Large intestine (tissue), 3 donors: Measurements from ENCODE around the gene LST1. TPM values are rescaled to one million over a fixed set of nuclear protein-coding genes. Genes with fewer than 3 reads are reported as not detected.

Experiments used
- DNase-seq, 2 donors: peaks; one replicate each; pipeline versions ENCODE4 v3.0.0 to v3.0.0-alpha.2; 2013
- H3K27ac ChIP-seq: one replicate; pipeline ENCODE4 v1.5.1; 2013; ENCODE audit warnings: low read length
- H3K27me3 ChIP-seq: 2 replicates; pipeline ENCODE4 v1.6.1; 2013; ENCODE audit warnings: low read length; ENCODE audit not compliant: control insufficient read depth, insufficient read depth
- H3K36me3 ChIP-seq: 2 replicates; pipeline ENCODE4 v1.6.1; 2013; ENCODE audit warnings: low read length; ENCODE audit not compliant: control insufficient read depth, insufficient read depth
- H3K4me1 ChIP-seq: one replicate; pipeline ENCODE4 v1.6.1; 2013; ENCODE audit warnings: low read length; ENCODE audit not compliant: control insufficient read depth, insufficient read depth
- H3K4me3 ChIP-seq: one replicate; pipeline ENCODE4 v1.5.1; 2013; ENCODE audit warnings: low read length
- H3K9me3 ChIP-seq: one replicate; pipeline ENCODE4 v1.6.1; 2013; ENCODE audit warnings: mild to moderate bottlenecking, low read depth, low read length, moderate library complexity; ENCODE audit not compliant: control insufficient read depth
- WGBS: methylation state at CpG from one replicate; pipeline ENCODE4 v1.1.5; 2013; ENCODE audit warnings: low lambda C conversion rate; ENCODE audit not compliant: insufficient coverage; 5-methylcytosine and 5-hydroxymethylcytosine counted together
- polyA plus RNA-seq: library from polyadenylated mRNA; unstranded; fragments of 120-200 nt; gene quantifications from one replicate; pipeline ENCODE4 v1.2.1, GENCODE V29; 2013

Gene LST1
- polyA plus RNA-seq, 1 donor: 19.8 TPM

DNA sequence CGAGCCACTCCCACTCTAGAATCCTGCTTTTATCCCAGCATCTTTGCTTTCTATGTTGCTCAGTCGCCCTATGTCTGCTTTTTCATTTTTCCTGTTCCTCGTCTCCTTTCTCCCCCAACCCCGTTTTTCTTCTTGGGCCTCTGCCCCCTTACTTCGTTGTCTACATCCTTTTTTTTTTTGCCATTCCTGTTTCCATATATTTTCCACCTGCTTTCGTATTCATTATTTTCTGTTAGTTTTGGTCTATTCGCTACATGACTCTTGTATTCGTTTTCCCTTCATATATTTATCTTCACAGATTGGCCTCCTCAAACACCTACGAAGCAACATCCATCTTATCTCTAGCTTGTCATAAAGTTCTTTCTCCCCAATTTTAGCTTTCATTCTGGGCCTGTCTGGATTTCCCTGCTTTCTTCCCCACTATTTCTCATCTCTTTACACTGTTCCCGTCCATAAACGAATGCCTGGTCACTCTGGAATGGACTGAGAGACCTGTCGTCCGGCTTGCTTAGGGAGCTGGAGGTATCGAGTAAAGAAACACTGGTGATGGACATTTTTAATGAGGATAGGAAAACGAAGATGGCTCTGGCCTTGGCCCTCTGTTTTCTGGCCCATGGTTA, 35.4 kb downstream of the LST1 start:
- Histone ChIP-seq H3K36me3 (peaks cover 39% of the 10 kb centered on the region), H3K27me3 (no peaks in the 10 kb centered on the region), H3K4me1 (peaks cover 16% of the 10 kb centered on the region), H3K27ac (peak overlapping the region; percentile 95), H3K9me3 (no peaks in the 10 kb centered on the region), H3K4me3 (peak overlapping the region; percentile 92)
- 4% methylated on average over 9 of the region's 15 CpGs for WGBS
- peak in 1 of 2 donors; percentile 28 for DNase-seq

DNA sequence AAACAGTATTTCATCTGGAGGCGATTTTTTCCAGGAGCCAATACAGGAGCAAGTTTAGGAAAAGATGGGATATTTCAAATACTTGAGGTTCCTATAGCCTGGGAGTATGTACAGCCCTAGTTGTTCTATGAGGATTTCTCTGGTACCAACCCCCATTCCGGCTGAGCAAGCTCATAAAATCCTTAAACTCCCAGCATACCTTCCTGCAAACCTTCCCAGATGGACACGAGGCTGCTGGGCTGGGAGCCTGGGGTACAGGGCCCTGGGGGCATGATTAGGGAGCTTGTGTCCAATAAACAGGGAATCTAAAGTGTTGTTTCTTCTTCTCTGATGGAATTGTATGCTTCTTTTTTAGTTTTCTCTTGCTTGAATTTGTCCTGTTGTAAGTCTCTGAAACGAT, 35.9 kb downstream of the LST1 start:
- 0% methylated on average over 1 of the region's 4 CpGs for WGBS
- peak in 1 of 2 donors; percentile 31 for DNase-seq
- H3K4me3 ChIP-seq: peak overlapping the region; percentile 92

DNA sequence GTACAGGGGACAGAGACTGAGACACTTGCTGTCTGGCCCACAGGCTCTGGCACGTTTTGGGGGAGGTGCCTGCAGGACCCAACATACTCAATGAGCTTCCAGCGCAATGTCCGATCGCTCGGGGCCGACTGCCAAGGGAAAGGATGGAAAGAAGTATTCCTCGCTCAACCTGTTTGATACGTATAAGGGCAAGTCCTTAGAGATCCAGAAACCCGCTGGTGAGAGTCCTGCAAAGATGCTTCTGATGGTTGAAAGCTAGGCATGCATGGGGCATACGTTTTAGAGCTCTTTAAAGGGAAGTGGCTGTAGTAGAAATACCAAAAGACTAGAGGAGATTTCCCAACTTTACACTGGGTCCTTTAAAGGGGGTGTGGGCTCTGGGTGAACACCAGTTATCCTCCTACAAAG, 36.6 kb downstream of the LST1 start:
- Histone ChIP-seq H3K27ac (no peak overlapping the region), H3K36me3 (peaks cover 52% of the 10 kb centered on the region), H3K9me3 (no peaks in the 10 kb centered on the region), H3K4me1 (peaks cover 16% of the 10 kb centered on the region), H3K4me3 (no peak overlapping the region), H3K27me3 (no peaks in the 10 kb centered on the region)
- no CpG with 5 or more reads among the region's 10 CpGs for WGBS
- no peak for DNase-seq

More for the DNA sequence above, 35.9 kb downstream of the LST1 start:
- Histone ChIP-seq H3K36me3 (peaks cover 45% of the 10 kb centered on the region), H3K27me3 (no peaks in the 10 kb centered on the region), H3K27ac (peak overlapping the region; percentile 95), H3K9me3 (no peaks in the 10 kb centered on the region), H3K4me1 (peaks cover 16% of the 10 kb centered on the region)

DNA sequence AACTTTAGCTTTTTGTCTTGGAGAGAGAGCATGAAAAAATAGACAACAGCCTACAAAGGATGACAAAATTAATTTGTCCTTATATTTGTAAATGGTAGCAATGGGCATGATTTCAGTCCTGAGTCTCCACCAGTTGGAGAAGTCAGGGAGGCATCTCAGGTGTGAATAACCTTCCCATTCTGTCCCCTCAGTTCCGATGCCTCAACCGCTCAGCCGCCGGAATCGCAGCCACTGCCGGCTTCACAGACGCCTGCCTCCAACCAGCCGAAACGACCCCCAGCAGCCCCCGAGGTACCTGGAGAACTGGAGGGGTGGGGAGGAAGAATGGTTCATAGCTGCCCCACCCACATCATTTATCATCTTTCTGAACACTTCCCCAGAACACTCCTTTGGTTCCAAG, 38.0 kb downstream of the LST1 start:
- H3K9me3 ChIP-seq: no peaks in the 10 kb centered on the region
- no CpG with 5 or more reads among the region's 10 CpGs for WGBS
- H3K36me3 ChIP-seq: peaks cover 66% of the 10 kb centered on the region
- no peak for DNase-seq
- H3K27ac ChIP-seq: no peak overlapping the region
- peaks cover 16% of the 10 kb centered on the region for H3K4me1 ChIP-seq
- H3K27me3 ChIP-seq: no peaks in the 10 kb centered on the region
- no peak overlapping the region for H3K4me3 ChIP-seq

DNA sequence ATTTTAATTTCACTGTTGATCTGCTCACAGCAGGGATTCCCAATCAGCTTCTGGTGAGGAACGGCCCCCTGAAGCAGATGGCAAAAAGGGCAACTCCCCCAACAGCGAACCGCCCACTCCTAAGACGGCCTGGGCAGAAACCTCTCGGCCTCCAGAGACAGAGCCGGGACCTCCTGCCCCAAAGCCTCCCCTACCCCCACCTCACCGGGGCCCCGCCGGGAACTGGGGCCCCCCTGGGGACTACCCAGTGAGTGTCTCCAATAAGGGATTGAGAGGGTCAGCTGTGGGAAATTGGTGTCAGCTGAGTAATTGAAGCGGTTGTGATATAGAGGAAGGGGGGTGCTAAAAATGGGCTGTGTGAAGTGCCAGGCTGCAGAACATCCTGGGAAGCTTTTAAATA, 40.9 kb downstream of the LST1 start:
- DNase-seq: no peak
- 100% methylated on average over 1 of the region's 10 CpGs for WGBS
- H3K4me3 ChIP-seq: no peak overlapping the region
- no peaks in the 10 kb centered on the region for H3K9me3 ChIP-seq
- peaks cover 93% of the 10 kb centered on the region for H3K36me3 ChIP-seq
- H3K27me3 ChIP-seq: no peaks in the 10 kb centered on the region
- H3K27ac ChIP-seq: no peak overlapping the region
- peaks cover 9% of the 10 kb centered on the region for H3K4me1 ChIP-seq

GRCh38 chr6:31627690-31628287, 41.7 kb downstream of the LST1 start:
- H3K27me3 ChIP-seq: no peaks in the 10 kb centered on the region
- peaks cover under 1% of the 10 kb centered on the region for H3K4me1 ChIP-seq
- H3K9me3 ChIP-seq: no peaks in the 10 kb centered on the region
- no peak for DNase-seq
- peaks cover 96% of the 10 kb centered on the region for H3K36me3 ChIP-seq
- no CpG with 5 or more reads among the region's 19 CpGs for WGBS
- no peak overlapping the region for H3K27ac ChIP-seq
- no peak overlapping the region for H3K4me3 ChIP-seq

DNA sequence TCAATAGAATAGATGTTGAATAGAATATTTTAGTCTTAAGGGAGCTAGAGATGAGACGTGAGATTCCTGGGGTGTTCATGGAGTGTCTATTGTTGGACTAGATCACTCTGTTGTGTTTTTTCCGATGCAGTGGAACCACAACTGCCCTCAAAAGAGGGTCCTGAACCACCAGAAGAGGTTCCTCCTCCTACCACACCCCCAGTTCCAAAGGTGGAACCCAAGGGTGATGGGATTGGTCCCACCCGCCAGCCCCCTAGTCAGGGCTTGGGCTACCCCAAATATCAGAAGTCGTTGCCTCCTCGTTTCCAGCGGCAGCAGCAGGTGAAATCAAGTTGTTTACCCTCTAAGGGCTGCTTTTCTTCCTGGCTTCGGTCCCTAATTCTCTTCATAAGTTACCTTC, 42.9 kb downstream of the LST1 start:
- 100% methylated on average over 1 of the region's 7 CpGs for WGBS
- no peak for DNase-seq

GRCh38 chr6:31630177-31630934, 44.3 kb downstream of the LST1 start:
- Histone ChIP-seq H3K36me3 (peaks cover 99% of the 10 kb centered on the region), H3K9me3 (no peaks in the 10 kb centered on the region), H3K27ac (no peak overlapping the region), H3K4me3 (no peak overlapping the region), H3K4me1 (no peaks in the 10 kb centered on the region), H3K27me3 (no peaks in the 10 kb centered on the region)
- 96% methylated on average over 4 of the region's 25 CpGs for WGBS
- no peak for DNase-seq

More for the DNA sequence above, 42.9 kb downstream of the LST1 start:
- H3K36me3 ChIP-seq: peaks cover 99% of the 10 kb centered on the region
- no peak overlapping the region for H3K27ac ChIP-seq
- H3K4me3 ChIP-seq: no peak overlapping the region
- no peaks in the 10 kb centered on the region for H3K27me3 ChIP-seq
- no peaks in the 10 kb centered on the region for H3K9me3 ChIP-seq
- H3K4me1 ChIP-seq: no peaks in the 10 kb centered on the region

GRCh38 chr6:31631209-31631608, 45.1 kb downstream of the LST1 start:
- no peaks in the 10 kb centered on the region for H3K9me3 ChIP-seq
- no peak overlapping the region for H3K27ac ChIP-seq
- DNase-seq: no peak
- H3K27me3 ChIP-seq: no peaks in the 10 kb centered on the region
- no peak overlapping the region for H3K4me3 ChIP-seq
- H3K36me3 ChIP-seq: peaks cover 99% of the 10 kb centered on the region
- no peaks in the 10 kb centered on the region for H3K4me1 ChIP-seq
- no CpG with 5 or more reads among the region's 16 CpGs for WGBS

GRCh38 chr6:31631681-31632278, 45.7 kb downstream of the LST1 start:
- Histone ChIP-seq H3K36me3 (peaks cover 99% of the 10 kb centered on the region), H3K9me3 (no peaks in the 10 kb centered on the region), H3K4me1 (no peaks in the 10 kb centered on the region), H3K27ac (no peak overlapping the region), H3K4me3 (no peak overlapping the region), H3K27me3 (no peaks in the 10 kb centered on the region)
- 93% methylated on average over 3 of the region's 32 CpGs for WGBS
- no peak for DNase-seq
